ENCODE results near the gene HBG1.

- no peak for TF ChIP-seq POLR2A (IDR thresholded peaks at IDR 0.05)
- no peak for TF ChIP-seq CTCF (IDR thresholded peaks at IDR 0.05)
Observed at GRCh38 chr11:5269715-5270147, 20.1 kb upstream of the HBG1 start, which contains the start of gene HBE1.

Measured in uterus (tissue), 2 donors.